C4-2B (cell line): ENCODE measurements around the gene ETS1.

Source experiments
- CTCF ChIP-seq: fragments of 450-650 bp; conservative IDR thresholded peaks from 2 replicates; pipeline ENCODE4 v1.5.1; 2017; ENCODE audit warnings: mild to moderate bottlenecking
- ZFX ChIP-seq: fragments of 450-650 bp; IDR thresholded peaks from 2 replicates; pipeline ENCODE4 v1.6.1; 2017

GRCh38 chr11:128493570-128493965 lies 93.8 kb downstream of the ETS1 start:
- TF ChIP-seq CTCF (no peak), ZFX (no peak)
